ENCODE data around the gene HS6ST1.

- TF ChIP-seq CTCF (conservative IDR thresholded peaks at IDR 0.05; ENCODE audit: low read depth, low read length) (no peak), SMC3 (IDR thresholded peaks at IDR 0.05; ENCODE audit: low read depth, low read length) (no peak), CEBPB (IDR thresholded peaks at IDR 0.05; ENCODE audit: low read depth, low read length) (no peak), RAD21 (IDR thresholded peaks at IDR 0.05; ENCODE audit: low read length) (no peak), CHD1 (IDR thresholded peaks at IDR 0.05; ENCODE audit: low read depth, low read length) (no peak)
Measured at GRCh38 chr2:128311755-128312341, 6.8 kb downstream of the HS6ST1 start.

Data from IMR-90 (cell line).